Smooth muscle cell (in vitro differentiated cells): ENCODE measurements around the gene ADA. TPM values are rescaled to one million over a fixed set of nuclear protein-coding genes. Genes with fewer than 3 reads are reported as not detected.

Experiments used
- DNase-seq: peaks from one replicate; lab custom pipeline; 2025; ENCODE audit not compliant: unreplicated experiment; lab: John Stamatoyannopoulos, UW
- H2AFZ ChIP-seq: fragments of 200-600 bp; sonication (generic); 2 replicates; pipeline ENCODE4 v1.6.0; 2016; ENCODE audit warnings: antibody characterized with exemption, low read depth, mild to moderate bottlenecking
- H3F3A ChIP-seq: fragments of 200-600 bp; sonication (generic); 2 replicates; pipeline ENCODE4 v1.6.0; 2017; ENCODE audit warnings: antibody characterized with exemption, low read depth
- H3K27ac ChIP-seq: fragments of 200-600 bp; sonication (generic); 2 replicates; pipeline ENCODE4 v1.5.1; 2016; ENCODE audit warnings: low read depth, mild to moderate bottlenecking
- H3K27me3 ChIP-seq: fragments of 200-600 bp; sonication (generic); 2 replicates; pipeline ENCODE4 v1.6.1; 2016; ENCODE audit warnings: low read depth, mild to moderate bottlenecking
- H3K36me3 ChIP-seq: fragments of 200-600 bp; sonication (generic); 2 replicates; pipeline ENCODE4 v1.5.1; 2016; ENCODE audit warnings: low read depth
- H3K4me1 ChIP-seq: fragments of 200-600 bp; sonication (generic); 2 replicates; pipeline ENCODE4 v1.5.1; 2016; ENCODE audit warnings: low read depth
- H3K4me2 ChIP-seq: fragments of 200-600 bp; sonication (generic); 2 replicates; pipeline ENCODE4 v1.6.0; 2016; ENCODE audit warnings: mild to moderate bottlenecking
- H3K4me3 ChIP-seq: fragments of 200-600 bp; sonication (generic); 2 replicates; pipeline ENCODE4 v1.5.1; 2016; ENCODE audit warnings: mild to moderate bottlenecking
- H3K79me2 ChIP-seq: fragments of 200-600 bp; sonication (generic); 2 replicates; pipeline ENCODE4 v1.6.0; 2016; ENCODE audit warnings: low read depth, mild to moderate bottlenecking
- H3K9ac ChIP-seq: fragments of 200-600 bp; sonication (generic); 2 replicates; pipeline ENCODE4 v1.6.0; 2016; ENCODE audit warnings: low read depth
- H3K9me3 ChIP-seq: fragments of 200-600 bp; sonication (generic); replicated peaks from 2 replicates; pipeline ENCODE4 v1.5.1; 2016; ENCODE audit warnings: low read depth
- H4K20me1 ChIP-seq: fragments of 200-600 bp; sonication (generic); 2 replicates; pipeline ENCODE4 v1.6.0; 2016; ENCODE audit warnings: low read depth
- CTCF ChIP-seq: fragments of 200-600 bp; sonication (generic); IDR thresholded peaks from 2 replicates; pipeline ENCODE4 v1.5.1; 2017; ENCODE audit warnings: borderline replicate concordance, mild to moderate bottlenecking, antibody characterized with exemption; ENCODE audit not compliant: insufficient read depth, poor library complexity, severe bottlenecking
- WGBS: methylation state at CpG from one replicate; pipeline ENCODE4 v1.1.7; 2016; ENCODE audit warnings: low lambda C conversion rate; 5-methylcytosine and 5-hydroxymethylcytosine counted together
- polyA plus RNA-seq: library from polyadenylated mRNA; unstranded; fragments of >200 nt; fragmentation: Nextera tagmentation; extraction: Ambion mirVana; gene quantifications from 2 replicates; pipeline ENCODE4 v1.2.1, GENCODE V29; 2016
- total RNA-seq: library from RNA; depleted of rRNA; stranded (reverse); fragments of >200 nt; gene quantifications from 2 replicates; pipeline ENCODE4 v1.2.3, GENCODE V29; 2014

ADA gene
- total and polyA plus RNA-seq, 2 experiments from 2014 or later = 28.4 to 35.2 TPM

GRCh38 chr20:44690781-44691423 lies 39.4 kb upstream of the ADA start:
- H3K4me3 ChIP-seq = no peak overlapping the region
- no peak overlapping the region for H3K4me2 ChIP-seq
- peaks cover 5% of the 10 kb centered on the region for H3K4me1 ChIP-seq
- no peak overlapping the region for H2AFZ ChIP-seq
- 91% methylated on average over 9 of the region's 9 CpGs for WGBS
- no peak for TF ChIP-seq CTCF
- H3K9me3 ChIP-seq = no peaks in the 10 kb centered on the region
- no peaks in the 10 kb centered on the region for H3K79me2 ChIP-seq
- no peak for DNase-seq
- H4K20me1 ChIP-seq = no peaks in the 10 kb centered on the region
- peaks cover 21% of the 10 kb centered on the region for H3F3A ChIP-seq
- no peak overlapping the region for H3K27ac ChIP-seq
- no peak overlapping the region for H3K9ac ChIP-seq
- H3K27me3 ChIP-seq = no peaks in the 10 kb centered on the region
- no peaks in the 10 kb centered on the region for H3K36me3 ChIP-seq

GRCh38 chr20:44689809-44690208 lies 38.3 kb upstream of the ADA start:
- Histone ChIP-seq H3K36me3 (no peaks in the 10 kb centered on the region), H3K4me2 (no peak overlapping the region), H4K20me1 (no peaks in the 10 kb centered on the region), H3K27me3 (no peaks in the 10 kb centered on the region), H3F3A (peaks cover 16% of the 10 kb centered on the region), H3K4me1 (no peaks in the 10 kb centered on the region), H3K4me3 (no peak overlapping the region), H2AFZ (no peak overlapping the region), H3K9ac (no peak overlapping the region), H3K79me2 (no peaks in the 10 kb centered on the region), H3K9me3 (no peaks in the 10 kb centered on the region), H3K27ac (no peak overlapping the region)
- WGBS = 86% methylated on average over 3 of the region's 3 CpGs
- TF ChIP-seq CTCF = no peak
- DNase-seq = no peak

DNA sequence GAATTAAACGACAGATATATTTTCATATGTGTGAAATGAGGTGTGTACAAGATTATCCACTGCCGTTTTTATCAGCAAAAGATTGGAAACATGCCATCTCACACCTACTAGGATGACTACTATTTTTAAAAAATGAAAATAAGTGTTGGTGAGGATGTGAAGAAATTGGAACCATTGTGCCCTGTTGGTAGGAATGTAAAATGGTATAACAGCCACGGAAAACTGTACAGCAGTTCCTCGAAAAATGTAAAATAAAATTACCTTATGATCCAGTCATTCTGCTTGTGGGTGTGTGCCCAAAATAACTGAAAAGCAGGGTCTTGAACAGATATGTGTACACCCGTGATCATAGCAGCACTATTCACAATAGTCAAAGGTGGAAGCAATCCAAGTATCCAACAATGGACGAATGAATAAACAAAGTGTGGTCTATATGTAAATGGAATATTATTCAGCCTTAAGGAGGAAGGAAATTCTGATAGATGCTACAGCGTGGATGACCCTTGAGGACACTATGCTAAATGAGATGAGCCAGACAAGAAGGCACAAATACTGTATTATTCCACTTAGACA lies 36.6 kb upstream of the ADA start:
- Histone ChIP-seq H2AFZ (no peak overlapping the region), H3K4me3 (no peak overlapping the region), H3K79me2 (no peaks in the 10 kb centered on the region), H3K9ac (no peak overlapping the region), H3K36me3 (no peaks in the 10 kb centered on the region), H3K9me3 (no peaks in the 10 kb centered on the region), H3K4me1 (no peaks in the 10 kb centered on the region), H3K27me3 (no peaks in the 10 kb centered on the region), H3K4me2 (no peak overlapping the region), H3F3A (peaks cover 5% of the 10 kb centered on the region), H3K27ac (no peak overlapping the region), H4K20me1 (no peaks in the 10 kb centered on the region)
- WGBS = 81% methylated on average over 7 of the region's 7 CpGs
- TF ChIP-seq CTCF = peak; percentile 19
- no peak for DNase-seq

DNA sequence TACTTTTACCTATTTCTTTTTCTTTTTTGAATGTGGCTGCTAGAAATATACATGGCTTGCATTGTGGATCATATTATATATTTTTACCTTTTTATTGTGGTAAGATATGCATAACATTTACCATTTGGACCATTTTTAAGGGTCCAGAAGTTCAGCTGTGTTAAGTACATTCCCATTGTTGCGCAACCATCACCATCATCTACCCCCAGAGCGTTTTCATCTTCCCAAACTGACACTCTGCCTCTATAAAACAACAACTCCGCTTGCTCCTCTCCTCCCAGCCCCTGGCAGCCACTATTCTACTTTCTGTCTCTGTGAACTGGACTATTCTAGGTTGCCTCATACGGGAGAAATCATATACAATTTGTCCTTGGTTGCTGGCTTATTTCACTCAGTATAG lies 35.4 kb upstream of the ADA start:
- 96% methylated on average over 4 of the region's 4 CpGs for WGBS
- no peak for TF ChIP-seq CTCF
- Histone ChIP-seq H3F3A (no peaks in the 10 kb centered on the region), H3K27ac (no peak overlapping the region), H3K4me2 (no peak overlapping the region), H3K27me3 (no peaks in the 10 kb centered on the region), H3K4me3 (no peak overlapping the region), H3K9me3 (no peaks in the 10 kb centered on the region), H3K36me3 (no peaks in the 10 kb centered on the region), H2AFZ (no peak overlapping the region), H3K9ac (no peak overlapping the region), H3K79me2 (no peaks in the 10 kb centered on the region), H3K4me1 (no peaks in the 10 kb centered on the region), H4K20me1 (no peaks in the 10 kb centered on the region)
- no peak for DNase-seq
